GM12878 (cell line): Measurements from ENCODE around the gene FBXW7. TPM values are rescaled to one million over a fixed set of nuclear protein-coding genes. Genes with fewer than 3 reads are reported as not detected.

ENCODE experiments used
- ATAC-seq: fragments of 200-7000 bp; cut with Tn5 transposase; 3 replicates; pipeline ENCODE4 v1.9.1; 2020; ENCODE audit warnings: mild to moderate bottlenecking, moderate library complexity
- BruUV-seq: library from RNA; stranded (reverse); fragments of 400-500 nt; replicated peaks from 2 replicates; lab custom pipeline; 2021; lab: Mats Ljungman, UMichigan
- CTCF ChIA-PET: fragments of 300-600 bp; sonication (Branson Sonifier 250); formaldehyde crosslinking; extraction: SDS; loops from one replicate; lab custom pipeline; 2021; ENCODE audit warnings: inconsistent platforms; lab: Yijun Ruan, JAX
- POLR2A ChIA-PET: fragments of 350-600 bp; formaldehyde crosslinking; extraction: SDS; loops from one replicate; lab custom pipeline; 2021; ENCODE audit warnings: inconsistent platforms; lab: Charles Lee
- RAD21 ChIA-PET: fragments of 300-600 bp; sonication (Branson Sonifier 250); formaldehyde crosslinking; loops from one replicate; lab custom pipeline; 2023; ENCODE audit warnings: antibody characterized with exemption; ENCODE audit not compliant: unreplicated experiment; lab: Charles Lee
- SMC1A ChIA-PET: fragments of 300-600 bp; sonication (Branson Sonifier 250); formaldehyde crosslinking; loops from one replicate; lab custom pipeline; 2023; ENCODE audit not compliant: unreplicated experiment, uncharacterized antibody; lab: Charles Lee
- DNase-seq: peaks from one replicate; pipeline ENCODE4 v3.0.0-alpha.2; 2011; ENCODE audit warnings: low read depth, low spot score
- FAIRE-seq: peaks from 3 replicates; lab custom pipeline; 2011; peaks lifted over from hg19 to GRCh38; lab: Jason Lieb, UNC
- H2AFZ ChIP-seq: 2 replicates; pipeline ENCODE4 v1.6.0; 2011; ENCODE audit warnings: low read depth, low read length, control low read depth; ENCODE audit not compliant: control insufficient read depth
- H3K27ac ChIP-seq: 2 replicates; pipeline ENCODE4 v1.5.1; 2011; ENCODE audit warnings: control low read depth; ENCODE audit not compliant: control insufficient read depth, insufficient read depth
- H3K27me3 ChIP-seq, 2 experiments: replicated peaks in 1 of 2; 2 replicates each; pipeline versions ENCODE4 v1.6.0 to v1.6.1; 2011; ENCODE audit warnings: low read length in 1 of 2; ENCODE audit not compliant: control insufficient read depth in 2 of 2, insufficient read depth in 2 of 2
- H3K36me3 ChIP-seq, 2 experiments: 2 replicates each; pipeline ENCODE4 v1.5.1; 2011; ENCODE audit warnings: low read length in 1 of 2; ENCODE audit not compliant: control insufficient read depth in 2 of 2, insufficient read depth in 2 of 2
- H3K4me1 ChIP-seq: 2 replicates; pipeline ENCODE4 v1.6.1; 2011; ENCODE audit warnings: mild to moderate bottlenecking, low read length, moderate library complexity, mixed read lengths; ENCODE audit not compliant: control insufficient read depth, insufficient read depth
- H3K4me2 ChIP-seq: 2 replicates; pipeline ENCODE4 v1.6.0; 2011; ENCODE audit warnings: control low read depth; ENCODE audit not compliant: control insufficient read depth, insufficient read depth
- H3K4me3 ChIP-seq: fragments of 200-600 bp; sonication (generic); 2 replicates; pipeline ENCODE4 v1.5.1; 2016
- H3K79me2 ChIP-seq: 2 replicates; pipeline ENCODE4 v1.6.0; 2011; ENCODE audit warnings: low read length; ENCODE audit not compliant: control insufficient read depth, insufficient read depth
- H3K9ac ChIP-seq: 2 replicates; pipeline ENCODE4 v1.8.0; 2011; ENCODE audit warnings: low read length, control low read depth, mixed read lengths; ENCODE audit not compliant: control insufficient read depth, insufficient read depth
- H3K9me3 ChIP-seq: replicated peaks from 3 replicates; pipeline ENCODE4 v1.5.1; 2011; ENCODE audit warnings: mild to moderate bottlenecking, low read length; ENCODE audit not compliant: control insufficient read depth, insufficient read depth
- H4K20me1 ChIP-seq: 2 replicates; pipeline ENCODE4 v1.6.0; 2011; ENCODE audit not compliant: control insufficient read depth, insufficient read depth
- ATF7 ChIP-seq: fragments of 450-650 bp; IDR thresholded peaks from 2 replicates; pipeline ENCODE4 v1.6.1; 2016; ENCODE audit warnings: low read depth, mild to moderate bottlenecking
- CREM ChIP-seq: IDR thresholded peaks from 2 replicates; pipeline ENCODE4 v1.6.1; 2014; ENCODE audit warnings: antibody characterized with exemption, low read depth
- IRF4 ChIP-seq: IDR thresholded peaks from 2 replicates; pipeline ENCODE4 v1.6.1; 2011; ENCODE audit warnings: low read depth, low read length
- MYC ChIP-seq: IDR thresholded peaks from 2 replicates; pipeline ENCODE4 v1.6.1; 2011; ENCODE audit warnings: mild to moderate bottlenecking, low read length, moderate library complexity, inconsistent platforms; ENCODE audit not compliant: insufficient read depth, insufficient replicate concordance, insufficient read length, severe bottlenecking
- PML ChIP-seq: IDR thresholded peaks from 2 replicates; pipeline ENCODE4 v1.6.1; 2012; ENCODE audit warnings: low read length, inconsistent platforms
- RAD51 ChIP-seq: fragments of 450-650 bp; IDR thresholded peaks from 2 replicates; pipeline ENCODE4 v1.6.1; 2016; ENCODE audit warnings: moderate library complexity, mild to moderate bottlenecking, inconsistent platforms
- TAF1 ChIP-seq: IDR thresholded peaks from 2 replicates; pipeline ENCODE4 v1.6.1; 2011; ENCODE audit warnings: mild to moderate bottlenecking, low read depth, low read length, borderline replicate concordance
- in situ Hi-C: fragments of 300-500 bp; cut with MboI; formaldehyde crosslinking; loops from 9 replicates; pipeline ENCODE4 v1.14.3; 2018; ENCODE audit warnings: mixed read lengths
- intact Hi-C: fragments of 100-400 bp; cut with micrococcal nuclease; formaldehyde crosslinking; loops from one replicate; pipeline ENCODE4 v1.14.2; 2022; ENCODE audit not compliant: unreplicated experiment
- polyA plus RNA-seq, 11 experiments: library from polyadenylated mRNA; depleted of rRNA in 4 of 11; unstranded in 6 of 11; stranded (reverse) in 5 of 11; fragments of >200 nt; fragmentation: Nextera tagmentation in 4 of 11; fragmentation: Illumina TruSeq in 1 of 11; extraction: Ambion mirVana in 4 of 11; extraction: Trizol in 1 of 11; gene quantifications; 1 replicate in 1 of 11; 2 replicates in 10 of 11; pipeline versions ENCODE4 v1.2.1 to v1.2.3, GENCODE V29; 2011 to 2016; ENCODE audit warnings: inconsistent platforms in 2 of 11, missing spikeins in 2 of 11, low read depth in 1 of 11
- total RNA-seq, 4 experiments: library from RNA; depleted of rRNA in 3 of 4; stranded (reverse); fragments of >200 nt in 3 of 4; fragmentation: Illumina TruSeq in 1 of 4; extraction: Trizol in 1 of 4; gene quantifications; 2 replicates each; pipeline versions ENCODE4 v1.2.1 to v1.2.3, GENCODE V29; 2013 to 2021
- TF ChIP-seq, protein P1 (sequence below): fragments of 450-650 bp; IDR thresholded peaks from 2 replicates; pipeline ENCODE4 v1.6.1; 2014; ENCODE audit warnings: mild to moderate bottlenecking
- TF ChIP-seq, protein P2 (sequence below): fragments of 450-650 bp; IDR thresholded peaks from 2 replicates; pipeline ENCODE4 v1.6.1; 2017; ENCODE audit warnings: mild to moderate bottlenecking

Gene FBXW7
- total and polyA plus RNA-seq, 10 of the 15 experiments (the other 5 are each of a cell fraction or from before 2014, with no cell fraction given): 35.8 to 118 (median 47.2) TPM

DNA sequence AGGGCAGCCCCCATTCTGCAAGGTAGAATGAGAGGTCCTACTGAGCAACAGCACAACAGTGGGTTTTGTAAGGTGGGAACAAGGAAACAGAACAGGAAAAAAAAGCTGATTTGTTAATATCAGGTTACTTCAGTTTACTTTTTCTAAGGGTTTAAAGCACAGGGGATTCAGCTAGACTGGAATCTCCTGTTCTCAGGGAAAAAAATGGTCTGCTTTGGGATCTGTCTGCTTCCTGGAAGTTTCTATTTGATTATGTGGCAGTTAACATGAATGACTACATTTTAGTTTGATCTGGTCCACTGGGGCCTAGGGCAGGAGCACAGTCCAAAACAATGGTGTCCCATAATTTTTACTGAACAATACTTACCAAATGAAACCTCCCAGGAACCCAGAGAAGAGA is 104.6 kb downstream of the FBXW7 start (continued):
- TF ChIP-seq IRF4 (no peak), CREM (no peak)
- TF ChIP-seq, protein P1, sequence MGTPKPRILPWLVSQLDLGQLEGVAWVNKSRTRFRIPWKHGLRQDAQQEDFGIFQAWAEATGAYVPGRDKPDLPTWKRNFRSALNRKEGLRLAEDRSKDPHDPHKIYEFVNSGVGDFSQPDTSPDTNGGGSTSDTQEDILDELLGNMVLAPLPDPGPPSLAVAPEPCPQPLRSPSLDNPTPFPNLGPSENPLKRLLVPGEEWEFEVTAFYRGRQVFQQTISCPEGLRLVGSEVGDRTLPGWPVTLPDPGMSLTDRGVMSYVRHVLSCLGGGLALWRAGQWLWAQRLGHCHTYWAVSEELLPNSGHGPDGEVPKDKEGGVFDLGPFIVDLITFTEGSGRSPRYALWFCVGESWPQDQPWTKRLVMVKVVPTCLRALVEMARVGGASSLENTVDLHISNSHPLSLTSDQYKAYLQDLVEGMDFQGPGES: no peak

DNA sequence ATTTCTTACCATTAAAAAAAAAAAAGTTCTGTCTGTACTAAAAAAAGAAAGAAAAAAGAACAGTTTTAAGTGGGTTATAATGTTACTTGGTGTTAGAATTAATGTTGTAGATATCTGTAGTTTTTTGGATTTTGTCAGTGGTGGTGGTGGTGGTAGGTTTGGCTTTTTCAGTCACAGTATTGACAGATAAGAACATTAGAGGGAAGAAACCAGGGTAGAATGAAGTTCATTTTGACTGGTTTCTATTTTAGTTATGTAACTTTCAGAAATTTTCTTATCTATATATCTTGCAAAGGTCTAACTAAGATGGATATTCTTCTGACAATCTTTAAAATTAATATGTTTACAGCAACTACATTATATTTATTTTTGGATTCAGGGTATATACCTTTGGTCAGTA is 105.4 kb downstream of the FBXW7 start:
- CTCF ChIA-PET: interaction anchor here (0.7 kb wide), 1 partner anchor 31 kb away, joined by 3 read pairs; no protein-coding TSS in a partner anchor
- Histone ChIP-seq H3K4me1 (peaks cover 8% of the 10 kb centered on the region), H2AFZ (no peak overlapping the region), H3K79me2 (peaks cover 24% of the 10 kb centered on the region), H3K9me3 (no peaks in the 10 kb centered on the region), H3K9ac (no peak overlapping the region), H3K4me3 (no peak overlapping the region), H3K27me3 (no peaks in the 10 kb centered on the region), H3K4me2 (no peak overlapping the region), H3K36me3 (peaks cover 0 to 23% of the 10 kb centered on the region in 2 experiments; a peak in 2 of 4 replicates), H4K20me1 (no peaks in the 10 kb centered on the region), H3K27ac (no peak overlapping the region)
- SMC1A ChIA-PET: interaction anchor here (1.9 to 2.0 kb wide), 2 partner anchors 22 to 24 kb away, joined by 6 to 7 read pairs; no protein-coding TSS in a partner anchor
- no TSS peak for BruUV-seq
- POLR2A ChIA-PET: no interaction called here
- intact Hi-C loops (no loop called here), in situ Hi-C loops (no loop called here)
- FAIRE-seq: no peak
- no peak for TF ChIP-seq RAD51
- TF ChIP-seq TAF1: no peak
- no peak for TF ChIP-seq ATF7
- TF ChIP-seq, protein P2, sequence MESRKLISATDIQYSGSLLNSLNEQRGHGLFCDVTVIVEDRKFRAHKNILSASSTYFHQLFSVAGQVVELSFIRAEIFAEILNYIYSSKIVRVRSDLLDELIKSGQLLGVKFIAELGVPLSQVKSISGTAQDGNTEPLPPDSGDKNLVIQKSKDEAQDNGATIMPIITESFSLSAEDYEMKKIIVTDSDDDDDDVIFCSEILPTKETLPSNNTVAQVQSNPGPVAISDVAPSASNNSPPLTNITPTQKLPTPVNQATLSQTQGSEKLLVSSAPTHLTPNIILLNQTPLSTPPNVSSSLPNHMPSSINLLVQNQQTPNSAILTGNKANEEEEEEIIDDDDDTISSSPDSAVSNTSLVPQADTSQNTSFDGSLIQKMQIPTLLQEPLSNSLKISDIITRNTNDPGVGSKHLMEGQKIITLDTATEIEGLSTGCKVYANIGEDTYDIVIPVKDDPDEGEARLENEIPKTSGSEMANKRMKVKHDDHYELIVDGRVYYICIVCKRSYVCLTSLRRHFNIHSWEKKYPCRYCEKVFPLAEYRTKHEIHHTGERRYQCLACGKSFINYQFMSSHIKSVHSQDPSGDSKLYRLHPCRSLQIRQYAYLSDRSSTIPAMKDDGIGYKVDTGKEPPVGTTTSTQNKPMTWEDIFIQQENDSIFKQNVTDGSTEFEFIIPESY: no peak
- no peak for TF ChIP-seq PML
- no peak for TF ChIP-seq MYC
- RAD21 ChIA-PET: interaction anchor here (0.8 kb wide), 1 partner anchor 71 kb away, joined by 3 read pairs; no protein-coding TSS in a partner anchor
- no peak for DNase-seq
- no peak; the same call in 2 of the 3 replicates for ATAC-seq
